PC-3 (cell line): ENCODE data around the gene SERPINE1.
"Not testable (repeated sequence)": the region's sequence is repeated elsewhere in the genome, so short reads cannot be mapped to it uniquely, and the experiment has no call there.

Source experiments
- CTCF ChIP-seq: fragments of 300-600 bp; sonication (generic); conservative IDR thresholded peaks from 2 replicates; pipeline ENCODE4 v1.5.1; 2017; ENCODE audit warnings: antibody characterized with exemption, low read depth, mild to moderate bottlenecking, low read length
- EZH2 ChIP-seq: fragments of 300-600 bp; sonication (generic); IDR thresholded peaks from one replicate; pipeline ENCODE4 v1.6.1; 2017; ENCODE audit warnings: antibody characterized with exemption, mild to moderate bottlenecking, low read length; ENCODE audit not compliant: unreplicated experiment

- not testable (repeated sequence) for TF ChIP-seq CTCF, EZH2
Measured at GRCh38 chr7:101092266-101092905, 34.5 kb upstream of the SERPINE1 start.
